WERI-Rb-1 (cell line): Measurements from ENCODE around the gene C1orf116.
"Not testable (repeated sequence)": the region's sequence is repeated elsewhere in the genome, so short reads cannot be mapped to it uniquely, and the experiment has no call there.

Source experiments
- DNase-seq: peaks from one replicate; pipeline ENCODE4 v3.0.0-alpha.2; 2020
- H3K27ac ChIP-seq: fragments of 250-450 bp; sonication (Bioruptor Pico); 2 replicates; pipeline ENCODE4 v1.5.1; 2020; ENCODE audit warnings: mild to moderate bottlenecking, moderate library complexity
- H3K27me3 ChIP-seq: fragments of 250-450 bp; sonication (Bioruptor Pico); 2 replicates; pipeline ENCODE4 v1.5.1; 2021; ENCODE audit warnings: mild to moderate bottlenecking, low read depth, moderate library complexity; ENCODE audit not compliant: insufficient read depth, severe bottlenecking
- H3K36me3 ChIP-seq: fragments of 250-450 bp; sonication (Bioruptor Pico); 2 replicates; pipeline ENCODE4 v1.5.1; 2020; ENCODE audit warnings: mild to moderate bottlenecking, moderate library complexity
- H3K4me3 ChIP-seq: 2 replicates; pipeline ENCODE4 v1.5.1; 2011; ENCODE audit warnings: low read depth, mild to moderate bottlenecking, control low read depth, low read length
- H3K9me3 ChIP-seq: fragments of 250-450 bp; sonication (Bioruptor Pico); 2 replicates; pipeline ENCODE4 v1.5.1; 2021; ENCODE audit warnings: mild to moderate bottlenecking, moderate library complexity; ENCODE audit not compliant: severe bottlenecking
- TF ChIP-seq, protein P1 (sequence below): IDR thresholded peaks from 2 replicates; pipeline ENCODE4 v1.5.1; 2011; ENCODE audit warnings: low read depth, mild to moderate bottlenecking, control low read depth, inconsistent platforms, low read length

C1orf116 gene

DNA sequence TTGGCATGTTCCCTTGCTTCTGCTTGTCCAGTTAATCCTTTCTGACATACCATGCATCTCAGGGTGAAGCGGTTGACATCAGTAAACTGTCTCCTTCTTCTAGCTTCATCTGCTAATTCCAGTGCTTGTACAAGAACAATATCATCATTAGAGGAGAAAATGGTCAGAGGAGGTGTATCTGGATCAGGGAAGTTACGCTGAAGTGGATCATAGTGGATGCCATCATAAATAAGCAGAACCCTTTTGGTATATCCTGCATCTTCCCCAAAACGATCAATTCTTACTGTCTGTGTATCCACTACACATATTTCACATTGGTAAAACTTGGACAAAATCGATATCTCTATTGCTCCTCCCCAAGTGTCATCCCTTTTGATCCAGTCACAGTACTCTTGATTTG lies 16.5 kb upstream of the C1orf116 start:
- H3K4me3 ChIP-seq, result no peak overlapping the region

GRCh38 chr1:207048041-207048440 lies 15.5 kb upstream of the C1orf116 start:
- TF ChIP-seq, protein P1, sequence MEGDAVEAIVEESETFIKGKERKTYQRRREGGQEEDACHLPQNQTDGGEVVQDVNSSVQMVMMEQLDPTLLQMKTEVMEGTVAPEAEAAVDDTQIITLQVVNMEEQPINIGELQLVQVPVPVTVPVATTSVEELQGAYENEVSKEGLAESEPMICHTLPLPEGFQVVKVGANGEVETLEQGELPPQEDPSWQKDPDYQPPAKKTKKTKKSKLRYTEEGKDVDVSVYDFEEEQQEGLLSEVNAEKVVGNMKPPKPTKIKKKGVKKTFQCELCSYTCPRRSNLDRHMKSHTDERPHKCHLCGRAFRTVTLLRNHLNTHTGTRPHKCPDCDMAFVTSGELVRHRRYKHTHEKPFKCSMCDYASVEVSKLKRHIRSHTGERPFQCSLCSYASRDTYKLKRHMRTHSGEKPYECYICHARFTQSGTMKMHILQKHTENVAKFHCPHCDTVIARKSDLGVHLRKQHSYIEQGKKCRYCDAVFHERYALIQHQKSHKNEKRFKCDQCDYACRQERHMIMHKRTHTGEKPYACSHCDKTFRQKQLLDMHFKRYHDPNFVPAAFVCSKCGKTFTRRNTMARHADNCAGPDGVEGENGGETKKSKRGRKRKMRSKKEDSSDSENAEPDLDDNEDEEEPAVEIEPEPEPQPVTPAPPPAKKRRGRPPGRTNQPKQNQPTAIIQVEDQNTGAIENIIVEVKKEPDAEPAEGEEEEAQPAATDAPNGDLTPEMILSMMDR, result no peak
- H3K27ac ChIP-seq, result no peak overlapping the region
- no peak for DNase-seq
- H3K36me3 ChIP-seq, result peaks cover 12% of the 10 kb centered on the region
- no peak overlapping the region for H3K4me3 ChIP-seq
- peaks cover 25% of the 10 kb centered on the region for H3K9me3 ChIP-seq
- H3K27me3 ChIP-seq, result peaks cover 40% of the 10 kb centered on the region

More for the DNA sequence above, 16.5 kb upstream of the C1orf116 start:
- peaks cover 50% of the 10 kb centered on the region for H3K27me3 ChIP-seq
- H3K36me3 ChIP-seq, result peaks cover 12% of the 10 kb centered on the region
- H3K27ac ChIP-seq, result no peak overlapping the region
- TF ChIP-seq, protein P1, result no peak
- no peak for DNase-seq
- H3K9me3 ChIP-seq, result peaks cover 32% of the 10 kb centered on the region

GRCh38 chr1:207047505-207047904 lies 14.9 kb upstream of the C1orf116 start:
- no peak for DNase-seq
- peaks cover 35% of the 10 kb centered on the region for H3K27me3 ChIP-seq
- H3K9me3 ChIP-seq, result peaks cover 21% of the 10 kb centered on the region
- no peak overlapping the region for H3K4me3 ChIP-seq
- TF ChIP-seq, protein P1, result no peak
- peaks cover 12% of the 10 kb centered on the region for H3K36me3 ChIP-seq
- H3K27ac ChIP-seq, result no peak overlapping the region

- H3K36me3 ChIP-seq, result peaks cover 12% of the 10 kb centered on the region
- H3K4me3 ChIP-seq, result no peak overlapping the region
- no peak for DNase-seq
These were observed 12.9 kb upstream of the C1orf116 start for GRCh38 chr1:207045453-207045852.

GRCh38 chr1:207041397-207041796 lies 8.8 kb upstream of the C1orf116 start:
- not testable (repeated sequence) for H3K36me3 ChIP-seq, H3K4me3 ChIP-seq, H3K9me3 ChIP-seq, H3K27ac ChIP-seq, DNase-seq
- peaks cover 49% of the 10 kb centered on the region for H3K27me3 ChIP-seq

More at GRCh38 chr1:207045453-207045852, 12.9 kb upstream of the C1orf116 start:
- Histone ChIP-seq H3K27ac (no peak overlapping the region), H3K9me3 (peaks cover 4% of the 10 kb centered on the region), H3K27me3 (peaks cover 22% of the 10 kb centered on the region)
- TF ChIP-seq, protein P1, result no peak

DNA sequence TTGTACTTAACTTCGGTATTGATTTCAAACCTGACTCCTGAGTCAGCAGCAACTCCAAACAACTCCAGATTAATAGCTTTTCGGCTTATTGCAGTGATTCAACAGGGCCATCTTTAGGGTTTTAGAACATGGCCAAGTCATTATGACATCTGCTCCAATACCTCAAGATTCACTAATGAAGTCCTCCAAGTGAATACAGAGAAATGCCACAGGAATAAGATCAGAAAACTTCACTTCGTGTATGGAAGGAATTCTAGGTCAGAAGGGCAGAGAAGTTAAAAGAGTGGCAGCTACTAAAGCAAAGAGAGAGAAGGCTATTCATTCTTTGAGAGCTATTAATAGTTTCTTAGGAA lies 7.6 kb upstream of the C1orf116 start:
- Histone ChIP-seq H3K27ac (no peak overlapping the region), H3K36me3 (no peaks in the 10 kb centered on the region), H3K4me3 (no peak overlapping the region), H3K27me3 (peaks cover 61% of the 10 kb centered on the region), H3K9me3 (peaks cover 3% of the 10 kb centered on the region)
- TF ChIP-seq, protein P1, result no peak
- no peak for DNase-seq
